Activated CD4-positive, alpha-beta T cell treated with anti-CD3 and anti-CD28 coated beads for 24 hours (primary cell): Measurements from ENCODE around the gene PTPRM.
"Not testable (repeated sequence)": the region's sequence is repeated elsewhere in the genome, so short reads cannot be mapped to it uniquely, and the experiment has no call there.

Source experiments
- DNase-seq, 2 donors: peaks; one replicate each; pipeline ENCODE4 v3.0.0-alpha.2; 2020; ENCODE audit warnings: low read depth in 2 of 2

Gene PTPRM

DNA sequence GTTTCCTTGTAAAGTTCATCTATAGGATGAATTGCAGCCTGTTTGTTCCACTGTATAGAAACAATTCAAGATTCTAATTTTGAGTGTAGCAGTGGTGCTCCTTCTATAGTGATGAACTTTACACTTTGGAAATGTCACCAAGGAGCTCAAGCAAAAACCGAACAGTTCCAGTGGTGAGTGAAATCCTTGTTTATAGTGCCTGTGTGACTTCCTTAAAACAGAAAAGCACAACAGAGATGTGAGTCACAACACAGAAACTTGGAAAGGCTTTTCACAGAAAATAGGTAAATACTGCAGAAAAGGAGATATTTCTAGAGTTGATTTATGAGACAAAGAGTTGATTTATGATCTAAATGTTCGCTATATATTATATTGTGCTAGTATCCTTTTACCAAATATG lies 482.0 kb downstream of the PTPRM start:
- DNase-seq, result no peak

DNA sequence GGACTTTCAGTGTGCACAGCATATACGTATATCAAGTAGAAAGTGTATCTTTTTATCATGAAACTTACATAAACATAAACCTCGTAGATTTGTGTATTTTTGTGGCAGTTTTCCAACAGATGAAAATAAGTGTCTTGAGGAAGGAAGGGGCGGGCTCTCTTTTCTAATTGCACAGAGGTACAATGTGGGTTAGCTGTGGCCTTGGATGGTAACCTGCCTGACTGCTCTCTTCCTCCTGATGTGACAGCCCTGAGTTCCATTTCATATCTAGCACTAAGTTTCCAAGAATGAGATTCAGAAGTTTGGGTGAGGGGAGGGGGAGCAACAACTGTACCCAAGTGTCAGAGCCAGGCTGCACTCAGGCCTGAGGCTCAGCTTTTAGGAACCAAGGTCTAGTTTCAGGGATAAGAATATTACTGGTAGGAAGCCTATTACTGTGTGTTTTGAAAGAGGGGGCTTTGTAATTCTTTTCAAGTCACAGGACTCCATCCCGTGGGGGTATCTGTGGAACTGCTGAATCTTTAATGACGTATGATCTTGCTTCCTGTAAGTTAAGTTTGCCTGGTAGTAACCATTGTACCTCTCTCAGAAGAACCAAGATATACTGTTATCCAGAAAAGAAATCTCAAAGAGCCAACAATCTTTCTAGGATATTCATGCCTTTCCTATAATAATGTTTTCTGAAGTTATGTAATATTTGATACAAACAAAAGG lies 483.7 kb downstream of the PTPRM start:
- no peak for DNase-seq

DNA sequence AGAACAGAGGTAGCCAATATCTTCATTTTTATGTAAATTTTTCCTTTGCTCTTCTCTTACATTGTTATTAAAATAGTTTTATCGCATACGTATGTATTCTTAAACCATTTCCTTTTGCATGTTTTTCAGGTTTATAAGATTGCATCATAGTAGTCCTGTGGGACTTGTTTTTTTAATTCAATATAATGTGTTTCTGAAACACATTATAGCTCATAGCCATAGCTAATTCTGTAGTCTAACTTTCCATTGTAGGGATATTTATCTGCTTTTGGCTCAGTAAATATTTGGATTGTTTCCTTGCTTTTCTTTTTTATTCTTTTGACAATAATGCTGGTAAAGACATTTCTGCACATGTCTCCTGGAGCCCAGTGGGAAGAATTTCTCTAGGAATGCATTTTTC lies 484.3 kb downstream of the PTPRM start:
- no peak for DNase-seq

DNA sequence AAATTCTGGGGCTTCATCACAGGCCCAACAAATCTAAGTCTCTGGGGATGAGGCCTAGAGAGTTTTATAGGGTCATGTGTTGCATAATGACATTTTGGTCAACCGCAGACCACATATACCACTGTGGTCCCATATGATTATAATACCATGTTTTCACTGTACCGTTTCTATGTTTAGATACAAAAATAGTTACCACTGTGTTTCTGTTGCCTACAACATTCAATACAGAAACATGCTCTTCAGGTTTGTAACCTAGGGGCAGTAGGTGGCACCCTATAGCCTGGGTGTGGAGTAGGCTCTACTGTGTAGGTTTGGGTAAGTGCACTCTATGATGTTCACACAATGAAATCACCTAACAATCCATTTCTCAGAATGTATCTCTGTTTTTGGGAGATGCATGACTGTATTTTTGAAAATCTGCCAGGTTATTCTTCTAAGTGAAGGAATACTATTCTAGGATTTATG lies 485.2 kb downstream of the PTPRM start:
- DNase-seq, result no peak

DNA sequence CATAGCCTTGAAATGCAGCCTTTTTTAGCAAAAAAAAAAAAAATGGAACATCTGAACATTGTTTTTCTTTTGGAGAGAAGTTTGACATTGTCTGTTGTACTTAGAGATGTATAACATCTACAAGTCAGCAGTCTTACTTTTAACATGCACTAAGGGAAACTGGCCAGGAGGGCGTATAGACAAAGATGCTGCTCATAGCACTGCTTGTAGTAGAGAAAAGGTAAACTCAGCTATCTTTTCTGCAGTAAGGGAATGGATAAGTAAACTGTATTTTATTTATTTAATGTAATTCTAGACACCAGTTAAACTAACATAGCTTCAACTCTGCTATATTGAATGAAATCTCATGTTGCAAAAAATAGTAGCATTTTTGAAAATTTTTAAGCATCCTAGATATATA lies 489.6 kb downstream of the PTPRM start:
- no peak for DNase-seq

DNA sequence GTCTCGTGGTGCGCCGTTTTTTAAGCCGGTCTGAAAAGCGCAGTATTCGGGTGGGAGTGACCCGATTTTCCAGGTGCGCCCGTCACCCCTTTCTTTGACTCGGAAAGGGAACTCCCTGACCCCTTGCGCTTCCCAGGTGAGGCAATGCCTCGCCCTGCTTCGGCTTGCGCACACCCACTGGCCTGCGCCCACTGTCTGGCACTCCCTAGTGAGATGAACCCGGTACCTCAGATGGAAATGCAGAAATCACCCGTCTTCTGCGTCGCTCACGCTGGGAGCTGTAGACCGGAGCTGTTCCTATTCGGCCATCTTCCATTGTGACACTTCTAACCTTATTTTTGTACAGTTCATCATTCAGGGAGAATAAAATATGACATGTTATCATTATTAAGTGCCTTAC lies 496.0 kb downstream of the PTPRM start:
- not testable (repeated sequence) for DNase-seq

DNA sequence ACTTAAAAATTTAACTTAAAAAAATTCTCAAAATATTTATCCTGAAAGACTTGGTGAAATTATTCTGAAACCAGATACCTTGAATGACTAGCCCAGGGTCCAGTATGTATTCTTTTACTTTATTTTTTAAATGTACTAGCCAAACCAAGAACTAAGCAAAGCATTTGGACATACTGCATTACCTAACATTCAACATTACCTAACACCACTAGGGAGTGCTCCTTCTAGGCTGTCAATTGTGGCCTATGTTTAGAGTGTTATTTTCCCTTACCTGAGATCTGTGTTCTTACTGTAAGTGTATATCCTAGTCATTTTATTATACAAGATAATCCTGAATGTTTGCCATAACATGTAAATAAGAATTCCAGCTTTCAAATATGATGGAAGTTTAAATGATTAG lies 496.6 kb downstream of the PTPRM start:
- DNase-seq, result no peak

DNA sequence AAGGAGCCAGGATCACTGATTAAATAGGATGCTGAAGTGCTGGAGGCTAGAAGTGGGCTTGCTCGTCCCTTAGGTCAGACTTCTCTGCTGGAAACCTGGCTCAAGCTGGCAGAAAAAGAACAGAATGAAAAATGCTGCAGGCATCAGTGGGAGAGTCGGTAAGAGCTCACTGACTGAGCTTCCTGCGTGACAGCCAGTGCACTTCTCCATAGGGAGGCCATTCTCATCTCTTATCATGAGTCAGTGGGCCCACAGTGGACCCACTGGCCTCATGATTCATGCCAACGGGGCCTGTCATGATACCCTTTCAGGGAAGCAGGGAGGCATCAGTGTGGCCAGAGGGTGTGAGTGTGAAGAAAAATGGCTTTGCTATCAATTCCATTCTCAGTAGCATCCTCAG lies 498.2 kb downstream of the PTPRM start:
- DNase-seq, result no peak

DNA sequence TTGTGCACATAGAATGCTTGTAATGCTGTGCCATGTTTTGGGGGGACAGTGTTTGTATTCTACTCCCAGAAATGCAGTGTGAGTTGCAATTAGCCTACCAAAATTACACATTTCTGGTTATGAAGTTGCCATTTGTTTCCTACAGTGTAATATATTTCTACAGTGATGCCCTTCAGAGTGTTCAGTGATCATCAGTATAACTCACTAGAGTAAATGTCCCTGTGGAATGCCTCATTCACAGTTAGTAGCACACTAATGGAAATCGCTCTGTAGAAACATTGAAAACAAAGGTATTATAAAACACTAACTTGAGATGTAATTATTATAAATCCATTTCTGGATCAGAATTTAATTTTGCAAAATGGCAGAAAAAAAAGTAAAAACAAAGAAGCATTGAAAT lies 498.7 kb downstream of the PTPRM start:
- DNase-seq, result no peak

DNA sequence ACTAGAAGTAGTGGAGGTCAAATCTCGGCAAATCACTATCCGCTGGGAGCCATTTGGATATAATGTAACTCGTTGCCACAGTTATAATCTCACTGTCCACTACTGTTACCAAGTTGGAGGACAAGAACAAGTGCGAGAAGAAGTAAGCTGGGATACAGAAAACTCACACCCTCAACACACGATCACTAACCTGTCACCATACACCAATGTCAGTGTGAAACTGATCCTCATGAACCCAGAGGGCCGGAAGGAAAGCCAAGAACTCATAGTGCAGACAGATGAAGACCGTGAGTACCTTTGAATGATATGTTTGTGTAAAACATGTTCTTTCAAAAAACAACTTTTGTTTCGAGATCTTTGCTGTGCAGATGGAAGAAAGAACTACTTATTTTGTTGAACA lies 502.6 kb downstream of the PTPRM start:
- no peak for DNase-seq

DNA sequence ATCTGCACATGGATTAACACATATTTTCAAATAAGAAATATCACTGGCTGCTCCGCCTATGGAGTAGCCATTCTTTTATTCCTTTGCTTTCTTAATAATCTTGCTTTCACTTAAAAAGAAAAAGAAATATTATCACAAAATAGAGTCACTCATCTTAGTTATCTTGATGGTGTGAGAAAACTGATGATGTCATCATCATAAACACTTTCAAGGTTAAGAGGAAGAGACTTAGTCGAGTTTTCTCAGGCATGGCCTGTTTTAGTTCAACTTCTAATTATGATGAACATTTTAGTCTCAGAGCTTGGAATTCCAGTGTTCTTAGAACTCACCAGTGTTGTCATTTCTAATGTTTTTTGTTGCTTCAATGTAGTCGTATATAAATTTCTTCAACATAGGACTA lies 506.1 kb downstream of the PTPRM start:
- DNase-seq, result no peak

DNA sequence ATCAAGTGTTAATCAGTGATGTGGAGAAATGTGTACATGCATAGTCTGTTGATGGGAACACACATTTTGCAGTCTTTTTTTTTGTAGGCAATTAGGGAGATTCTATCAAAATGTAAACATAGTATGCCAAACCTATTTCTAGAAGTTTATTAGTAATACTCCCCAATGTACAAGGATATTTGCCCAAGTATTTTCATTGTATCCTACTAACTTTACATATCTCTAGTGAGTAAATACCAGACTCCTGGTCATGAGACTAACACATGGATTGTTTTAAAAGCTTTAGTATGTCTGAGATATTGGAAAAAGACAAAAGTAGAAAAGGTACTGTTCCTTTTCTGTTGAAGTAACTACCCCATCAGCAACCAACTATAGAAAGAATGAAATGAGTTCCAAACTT lies 513.0 kb downstream of the PTPRM start:
- no peak for DNase-seq

DNA sequence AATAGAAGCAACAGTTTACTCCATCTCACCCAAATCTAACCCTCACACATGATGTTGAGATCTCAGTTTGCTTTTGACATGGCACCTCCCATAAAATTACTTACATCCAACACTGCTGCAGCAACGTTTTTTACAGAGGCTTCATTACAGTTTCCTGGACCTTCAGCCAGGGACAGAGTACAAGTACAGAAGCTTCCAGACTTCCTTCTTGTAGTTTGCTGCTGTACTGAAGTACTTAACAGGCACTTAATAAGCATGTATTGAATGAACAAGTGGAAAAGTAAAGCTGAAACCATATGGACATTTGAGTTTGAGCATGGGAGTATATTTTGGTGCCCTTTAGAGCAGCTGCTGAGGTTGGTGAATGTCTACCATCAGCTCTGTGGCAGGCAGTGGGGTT lies 514.2 kb downstream of the PTPRM start:
- DNase-seq, result no peak

DNA sequence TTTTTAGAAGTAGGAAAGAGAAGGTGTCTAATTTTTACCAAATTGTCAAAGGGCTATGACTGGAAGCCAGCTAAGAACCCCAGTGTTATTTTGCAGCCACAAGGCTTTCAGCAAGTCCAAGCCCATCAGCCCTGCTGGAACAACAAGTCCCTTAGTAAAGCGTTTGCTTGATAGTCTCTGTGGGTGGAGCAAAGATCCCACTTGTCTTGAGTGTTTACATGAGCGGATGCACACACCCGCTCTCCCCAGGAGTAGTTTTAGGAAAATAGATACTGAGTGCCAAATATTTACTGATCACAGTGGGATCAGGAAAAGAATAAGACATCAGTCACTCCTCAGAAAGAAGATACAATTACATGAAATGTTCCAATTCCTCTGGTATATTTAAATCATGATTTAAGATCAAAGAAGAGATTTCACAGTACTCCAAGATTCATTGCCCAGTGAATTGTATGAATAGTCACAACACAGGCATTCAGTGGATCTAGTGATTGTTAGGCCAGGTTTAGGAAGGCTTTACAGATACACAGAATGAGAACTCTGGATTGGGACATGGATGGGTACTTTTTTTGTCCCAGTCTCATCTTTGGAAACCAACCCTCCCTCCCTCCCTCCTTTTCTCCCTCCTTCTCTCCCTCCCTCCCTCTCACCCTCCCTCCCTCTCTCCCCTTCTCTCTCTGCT lies 514.9 kb downstream of the PTPRM start:
- DNase-seq, result no peak

DNA sequence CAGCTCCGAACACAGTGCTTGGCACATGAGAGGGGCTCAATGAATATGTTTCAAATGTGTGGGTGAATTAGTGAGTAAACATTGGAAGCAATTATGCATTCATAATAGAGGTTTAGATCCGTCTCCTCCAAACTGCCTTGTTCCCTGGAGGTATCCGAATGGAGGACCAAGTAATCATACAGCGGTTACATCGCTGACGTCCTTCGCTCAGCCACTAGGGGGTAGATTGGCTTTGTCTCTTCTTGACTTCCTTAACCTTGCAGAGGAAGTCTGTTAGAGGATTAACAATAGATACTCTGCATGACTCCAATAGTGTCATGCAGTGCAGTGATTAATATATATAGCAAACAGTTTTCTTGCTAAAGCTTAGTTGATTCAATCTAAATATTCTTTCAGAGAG lies 517.0 kb downstream of the PTPRM start:
- no peak for DNase-seq

DNA sequence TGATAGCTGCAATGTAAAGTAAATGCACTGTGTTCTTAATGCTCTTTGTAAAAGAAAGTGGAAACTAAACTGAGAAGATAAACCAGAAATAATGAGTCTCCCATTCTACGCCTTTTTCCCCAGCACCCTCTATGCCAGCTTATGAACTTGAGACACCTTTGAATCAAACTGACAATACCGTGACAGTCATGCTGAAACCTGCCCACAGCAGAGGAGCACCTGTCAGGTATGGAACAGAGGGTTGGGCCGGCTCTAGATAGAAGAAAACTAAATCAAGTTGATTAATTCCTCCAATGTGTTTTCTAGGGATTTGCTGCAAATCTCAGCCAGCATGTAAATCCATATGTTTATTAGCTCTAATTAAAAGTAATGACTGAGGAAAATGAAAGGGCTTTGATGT lies 521.5 kb downstream of the PTPRM start:
- no peak for DNase-seq

DNA sequence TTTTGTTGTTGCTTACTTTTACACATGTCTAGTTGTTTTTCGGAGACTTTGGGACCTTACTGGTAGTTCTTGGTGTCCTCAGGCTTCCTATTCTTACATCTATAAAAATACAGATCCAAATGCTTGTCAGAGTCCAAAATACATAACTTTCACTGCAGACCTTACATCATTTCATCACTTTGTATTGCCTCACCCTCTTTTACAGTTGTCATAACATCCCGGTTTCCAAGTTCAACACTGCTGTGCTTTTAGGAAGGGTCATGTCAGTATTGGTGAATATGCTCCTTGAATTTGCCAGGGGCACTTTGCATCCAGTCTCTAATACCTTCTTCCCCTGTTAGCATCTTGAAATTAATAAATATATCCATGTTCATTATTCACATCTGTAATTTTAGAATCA lies 523.9 kb downstream of the PTPRM start:
- no peak for DNase-seq

DNA sequence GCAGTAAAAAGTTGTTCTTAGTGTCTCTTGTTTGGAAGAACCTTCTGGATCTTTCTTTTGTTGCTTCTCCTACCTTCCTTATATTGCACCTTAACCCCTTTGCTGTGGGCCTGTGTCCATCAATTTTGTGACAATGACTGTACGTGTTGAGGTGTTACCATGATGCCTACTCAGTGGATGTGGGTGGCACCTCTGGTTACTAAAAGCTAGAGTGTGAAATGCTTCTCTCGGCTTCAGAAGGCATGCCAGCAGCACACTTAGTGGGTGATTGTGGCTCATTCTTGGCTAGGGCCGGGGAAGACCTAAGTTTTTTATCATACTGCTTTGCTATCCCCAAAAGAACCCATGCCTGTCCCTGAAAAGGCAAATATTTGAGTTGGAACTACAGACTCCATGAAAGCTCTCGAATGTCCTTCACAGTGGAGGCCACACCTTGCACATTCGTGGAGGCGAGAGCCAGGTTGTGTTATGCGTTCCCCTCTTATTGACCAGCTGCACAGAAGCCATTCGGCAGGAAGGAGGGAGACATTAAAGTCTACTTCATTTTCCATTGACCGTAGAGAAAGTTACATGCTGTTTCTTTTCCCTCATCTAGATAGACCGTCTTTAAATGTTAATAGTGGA lies 528.9 kb downstream of the PTPRM start:
- DNase-seq, result no peak

DNA sequence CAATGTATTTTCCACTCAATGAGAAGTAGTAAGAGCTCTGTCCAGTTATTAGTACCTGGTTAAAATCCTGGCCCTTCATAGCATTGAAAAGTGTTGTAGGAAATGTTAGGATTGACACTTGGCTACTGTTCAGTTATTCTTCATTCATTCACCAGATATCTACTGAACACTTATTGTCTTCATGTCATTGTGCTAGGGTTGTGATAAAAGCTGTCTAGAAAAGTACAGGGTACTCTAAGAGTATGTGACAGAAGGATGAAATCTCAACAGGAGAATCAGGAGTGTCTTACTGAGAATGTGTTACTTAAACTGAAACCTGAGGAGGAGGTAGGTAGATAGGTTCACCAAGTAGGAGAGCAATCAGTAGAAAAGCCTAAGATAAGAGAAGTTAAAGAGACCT lies 530.3 kb downstream of the PTPRM start:
- DNase-seq, result no peak

DNA sequence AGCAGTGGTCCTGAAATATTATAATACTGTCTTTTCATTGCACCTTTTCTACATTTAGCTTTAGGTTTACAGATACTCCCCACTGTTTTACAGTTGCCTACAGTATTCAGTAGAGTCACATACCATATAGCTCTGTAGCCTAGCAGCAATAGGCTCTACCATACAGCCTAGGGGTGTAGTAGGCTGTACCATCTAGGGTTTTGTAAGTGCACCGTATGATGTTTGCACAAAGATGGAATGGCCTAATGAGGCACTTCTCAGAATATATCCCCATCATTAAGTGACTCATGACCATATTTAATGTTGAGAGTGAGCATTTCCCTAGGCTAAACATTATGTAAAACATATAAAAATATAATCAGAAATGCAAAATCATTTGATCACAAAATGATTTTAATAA lies 530.8 kb downstream of the PTPRM start:
- DNase-seq, result no peak

DNA sequence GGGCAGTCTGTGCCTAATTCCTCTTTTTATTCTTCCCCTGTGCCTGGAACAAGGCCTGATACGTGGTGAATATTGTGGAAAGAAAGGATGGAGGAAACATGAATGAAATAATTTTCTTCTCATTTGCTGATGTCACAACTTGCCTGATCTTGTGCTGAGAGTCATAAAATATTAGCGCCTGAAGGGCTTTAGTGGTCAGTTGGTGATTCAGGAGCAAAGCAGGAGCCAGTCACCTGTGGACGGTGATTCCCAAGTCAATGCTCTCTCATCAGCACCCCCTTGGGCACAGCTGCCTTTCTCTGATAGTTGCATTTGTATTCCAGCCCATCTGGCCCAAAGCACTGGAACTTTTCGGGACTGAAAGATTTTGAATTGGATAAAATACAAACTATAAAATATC lies 539.5 kb downstream of the PTPRM start:
- no peak for DNase-seq

DNA sequence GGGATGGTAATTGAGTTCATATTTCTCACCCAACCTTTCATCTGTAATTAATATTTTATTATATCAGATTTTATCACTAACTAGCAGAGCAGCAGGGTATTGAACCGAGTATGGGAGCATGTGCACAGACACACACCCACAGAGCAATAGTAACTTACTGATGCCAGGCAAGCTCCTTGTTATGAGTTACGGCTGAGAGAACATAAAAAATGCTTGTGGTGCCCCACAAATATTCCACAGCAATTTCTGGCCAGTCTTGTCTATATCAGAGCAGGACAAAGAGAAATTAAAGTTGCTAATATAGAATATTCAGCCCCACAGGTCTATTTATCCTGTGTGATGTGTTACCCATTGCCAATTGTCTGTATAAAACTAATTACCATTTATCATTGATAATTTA lies 540.3 kb downstream of the PTPRM start:
- no peak for DNase-seq

DNA sequence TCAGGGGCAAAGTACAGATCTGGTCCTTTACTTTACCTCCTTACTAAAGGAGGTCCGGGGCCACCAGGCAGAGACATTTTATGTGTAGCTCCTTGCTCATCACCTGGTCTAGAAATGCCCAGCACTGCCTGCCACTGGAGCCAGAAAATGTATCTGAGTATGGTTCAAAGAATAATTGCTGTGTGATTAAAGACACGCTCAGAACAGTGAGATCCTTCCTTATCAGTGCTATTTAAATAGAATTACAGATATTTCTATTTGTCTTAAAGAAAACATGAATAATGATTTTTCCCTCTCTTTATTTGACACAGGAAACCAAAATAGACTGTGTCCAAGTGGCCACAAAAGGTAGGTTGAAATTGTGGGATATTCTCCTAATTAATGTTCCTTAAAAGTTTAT lies 547.4 kb downstream of the PTPRM start:
- DNase-seq, result no peak
